Transverse colon (tissue), 4 donors: ENCODE data around the gene SLC52A3. TPM values are rescaled to one million over a fixed set of nuclear protein-coding genes. Genes with fewer than 3 reads are reported as not detected.
"Not testable (repeated sequence)": the region's sequence is repeated elsewhere in the genome, so short reads cannot be mapped to it uniquely, and the experiment has no call there.

Source experiments
- DNase-seq: peaks from one replicate; pipeline ENCODE4 v3.0.0-alpha.2; 2019
- H3K27ac ChIP-seq, 4 donors: fragments of 200-600 bp; sonication (generic); 2 replicates each; pipeline ENCODE4 v1.5.1; 2016 to 2018; ENCODE audit warnings: inconsistent platforms in 4 of 4
- H3K27me3 ChIP-seq: fragments of 200-600 bp; sonication (generic); 2 replicates; pipeline ENCODE4 v1.5.1; 2017; ENCODE audit warnings: inconsistent platforms
- H3K36me3 ChIP-seq, 4 donors: fragments of 200-600 bp; sonication (generic); 2 replicates each; pipeline ENCODE4 v1.5.1; 2017 to 2019; ENCODE audit warnings: inconsistent platforms in 4 of 4
- H3K4me1 ChIP-seq, 4 donors: fragments of 200-600 bp; sonication (generic); 2 replicates each; pipeline ENCODE4 v1.5.1; 2017 to 2020; ENCODE audit warnings: inconsistent platforms in 4 of 4
- H3K4me3 ChIP-seq, 4 donors: fragments of 200-600 bp; sonication (generic); 1 replicate in 1 of 4; 2 replicates in 3 of 4; pipeline versions ENCODE4 v1.5.1 to v1.6.1; 2017 to 2019; ENCODE audit warnings: inconsistent platforms in 4 of 4
- H3K9me3 ChIP-seq, 2 donors: fragments of 200-600 bp; sonication (generic); 2 replicates each; pipeline ENCODE4 v1.5.1; 2017 to 2019; ENCODE audit warnings: inconsistent platforms in 2 of 2
- EP300 ChIP-seq: sonication (generic); formaldehyde crosslinking; IDR thresholded peaks from one replicate; pipeline ENCODE4 v1.6.1; 2017; ENCODE audit warnings: antibody characterized with exemption, low read depth
- POLR2A ChIP-seq: fragments of 450-650 bp; IDR thresholded peaks from one replicate; pipeline ENCODE4 v1.6.1; 2016; ENCODE audit warnings: antibody characterized with exemption, mild to moderate bottlenecking, moderate library complexity
- POLR2AphosphoS5 ChIP-seq, 3 donors: sonication (generic); formaldehyde crosslinking; IDR thresholded peaks; one replicate each; pipeline ENCODE4 v1.6.1; 2016; ENCODE audit warnings: antibody characterized with exemption in 3 of 3
- WGBS, 2 donors: methylation state at CpG; one replicate each; pipeline ENCODE4 v1.1.5; 2018; ENCODE audit warnings: low coverage in 1 of 2; 5-methylcytosine and 5-hydroxymethylcytosine counted together
- in situ Hi-C, 4 donors: fragments of 200-750 bp; cut with MboI; loops; one replicate each; pipeline versions ENCODE4 v1.15.0 to v1.15.1; 2017; ENCODE audit warnings: low sequenced_read_pairs in 3 of 4, low pct_ligation_motif_present in 1 of 4, low pct_unique_long_range_greater_than_20kb in 1 of 4
- intact Hi-C: fragments of 100-400 bp; cut with DNase I; formaldehyde crosslinking; loops from one replicate; pipeline ENCODE4 v1.15.1; 2023; ENCODE audit warnings: low total_unique reads
- total RNA-seq, 4 donors: library from RNA; depleted of rRNA; stranded (reverse); fragments of >200 nt; gene quantifications; one replicate each; pipeline ENCODE4 v1.1.0, GENCODE V29; 2016
- TF ChIP-seq, protein P1 (sequence below), 5 experiments: fragments of 200-600 bp in 3 of 5; fragments of 450-650 bp in 2 of 5; sonication (generic) in 3 of 5; IDR thresholded peaks; 1 replicate in 2 of 5; 2 replicates in 3 of 5; pipeline ENCODE4 v1.5.1; 2016 to 2017; ENCODE audit warnings: antibody characterized with exemption in 5 of 5, inconsistent platforms in 3 of 5, mild to moderate bottlenecking in 2 of 5, moderate library complexity in 1 of 5

The SLC52A3 gene
- total RNA-seq, 4 donors from 2014 or later, result 7.2 to 35.9 (median 15.3) TPM

GRCh38 chr20:805713-806112 lies 37.4 kb upstream of the SLC52A3 start:
- peaks cover 2% of the 10 kb centered on the region for H3K27me3 ChIP-seq
- intact Hi-C loops (no loop called here), in situ Hi-C loops (loop anchor here in 3 of 4 donors (25.0 kb wide), 2 partner anchors 307 to 407 kb away; partner anchors contain the start of genes C20orf202 (in 2 of the 3) and PSMF1 (in 1 of the 3))
- TF ChIP-seq POLR2AphosphoS5 (IDR thresholded peaks at IDR 0.05), result no peak
- TF ChIP-seq POLR2A, result no peak
- TF ChIP-seq EP300, result no peak
- TF ChIP-seq, protein P1, sequence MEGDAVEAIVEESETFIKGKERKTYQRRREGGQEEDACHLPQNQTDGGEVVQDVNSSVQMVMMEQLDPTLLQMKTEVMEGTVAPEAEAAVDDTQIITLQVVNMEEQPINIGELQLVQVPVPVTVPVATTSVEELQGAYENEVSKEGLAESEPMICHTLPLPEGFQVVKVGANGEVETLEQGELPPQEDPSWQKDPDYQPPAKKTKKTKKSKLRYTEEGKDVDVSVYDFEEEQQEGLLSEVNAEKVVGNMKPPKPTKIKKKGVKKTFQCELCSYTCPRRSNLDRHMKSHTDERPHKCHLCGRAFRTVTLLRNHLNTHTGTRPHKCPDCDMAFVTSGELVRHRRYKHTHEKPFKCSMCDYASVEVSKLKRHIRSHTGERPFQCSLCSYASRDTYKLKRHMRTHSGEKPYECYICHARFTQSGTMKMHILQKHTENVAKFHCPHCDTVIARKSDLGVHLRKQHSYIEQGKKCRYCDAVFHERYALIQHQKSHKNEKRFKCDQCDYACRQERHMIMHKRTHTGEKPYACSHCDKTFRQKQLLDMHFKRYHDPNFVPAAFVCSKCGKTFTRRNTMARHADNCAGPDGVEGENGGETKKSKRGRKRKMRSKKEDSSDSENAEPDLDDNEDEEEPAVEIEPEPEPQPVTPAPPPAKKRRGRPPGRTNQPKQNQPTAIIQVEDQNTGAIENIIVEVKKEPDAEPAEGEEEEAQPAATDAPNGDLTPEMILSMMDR (IDR thresholded peaks at IDR 0.05), result no peak
- peaks cover 6 to 9% of the 10 kb centered on the region in 2 donors for H3K9me3 ChIP-seq
- no peak overlapping the region for H3K27ac ChIP-seq
- no peaks in the 10 kb centered on the region for H3K36me3 ChIP-seq
- 29 to 42% methylated on average over 1 of the region's 1 CpG for WGBS, 2 donors
- H3K4me1 ChIP-seq, result no peaks in the 10 kb centered on the region
- no peak overlapping the region for H3K4me3 ChIP-seq
- DNase-seq, result no peak

DNA sequence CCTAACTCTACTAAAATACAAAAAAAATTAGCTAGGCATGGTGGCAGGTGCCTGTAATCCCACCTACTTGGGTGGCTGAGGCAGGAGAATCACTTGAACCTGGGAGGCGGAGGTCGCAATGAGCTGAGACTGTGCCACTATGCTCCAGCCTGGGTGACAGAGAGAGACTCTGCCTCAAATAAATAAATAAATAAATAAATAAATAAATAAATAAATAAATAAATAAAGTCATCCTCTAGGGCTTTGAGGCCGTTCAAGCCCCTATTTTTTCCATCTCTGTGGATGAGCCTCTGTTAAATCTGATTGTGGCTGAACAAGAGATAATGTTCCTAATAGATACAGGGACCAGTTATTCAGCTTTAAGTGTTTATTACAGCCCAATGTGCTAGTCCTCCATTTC lies 33.4 kb upstream of the SLC52A3 start:
- Histone ChIP-seq H3K27me3 (no peaks in the 10 kb centered on the region), H3K4me1 (no peaks in the 10 kb centered on the region), H3K27ac (no peak overlapping the region), H3K9me3 (peaks cover 4 to 9% of the 10 kb centered on the region in 2 donors), H3K36me3 (no peaks in the 10 kb centered on the region), H3K4me3 (no peak overlapping the region)
- intact Hi-C loops, result no loop called here
- 60 to 89% methylated on average over 1 to 3 of the region's 3 CpGs for WGBS, 2 donors
- in situ Hi-C loops, result loop anchor here in 3 of 4 donors (25.0 kb wide), 2 partner anchors 311 to 411 kb away; partner anchors contain the start of genes C20orf202 (in 2 of the 3) and PSMF1 (in 1 of the 3)
- DNase-seq, result no peak
- no peak for TF ChIP-seq POLR2AphosphoS5 (IDR thresholded peaks at IDR 0.05)
- TF ChIP-seq, protein P1 (IDR thresholded peaks at IDR 0.05), result no peak
- TF ChIP-seq EP300, result no peak
- no peak for TF ChIP-seq POLR2A

- H3K9me3 ChIP-seq, H3K36me3 ChIP-seq, H3K27ac ChIP-seq, H3K4me3 ChIP-seq, intact Hi-C loops, H3K27me3 ChIP-seq, DNase-seq, H3K4me1 ChIP-seq: not testable (repeated sequence)
- in situ Hi-C loops, result loop anchor here in 3 of 4 donors (25.0 kb wide), 2 partner anchors 312 to 412 kb away; partner anchors contain the start of genes C20orf202 (in 2 of the 3) and PSMF1 (in 1 of the 3)
- WGBS, 2 donors, result 83 to 90% methylated on average over 1 to 7 of the region's 7 CpGs
Observed at GRCh38 chr20:800026-800425, 31.7 kb upstream of the SLC52A3 start.

GRCh38 chr20:798746-799145 lies 30.4 kb upstream of the SLC52A3 start:
- H3K27ac ChIP-seq, H3K9me3 ChIP-seq, H3K4me3 ChIP-seq, H3K4me1 ChIP-seq, DNase-seq, H3K36me3 ChIP-seq, intact Hi-C loops, H3K27me3 ChIP-seq, in situ Hi-C loops: not testable (repeated sequence)
- WGBS, 2 donors, result 71 to 83% methylated on average over 3 to 5 of the region's 5 CpGs

DNA sequence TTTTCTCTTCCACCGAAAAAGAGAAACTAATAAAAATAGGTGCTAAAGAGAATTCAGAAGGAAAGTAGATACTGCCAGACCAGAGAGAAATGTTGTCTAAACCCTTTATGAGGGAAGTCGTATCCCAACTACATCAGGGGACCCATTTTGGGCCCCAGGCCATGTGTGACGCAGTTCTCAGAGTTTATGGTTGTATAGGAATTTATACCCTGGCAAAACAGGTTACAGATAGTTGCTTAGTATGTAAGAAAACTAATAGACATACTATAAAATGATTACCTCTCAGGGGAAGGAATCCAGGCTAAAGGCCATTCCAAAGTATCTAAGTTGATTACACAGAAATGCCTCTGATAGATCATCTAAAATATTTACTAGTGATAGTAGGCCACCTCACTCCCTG lies 28.6 kb upstream of the SLC52A3 start:
- DNase-seq, result peak; percentile 82
- Histone ChIP-seq H3K27ac (no peak overlapping the region), H3K36me3 (no peaks in the 10 kb centered on the region), H3K4me3 (no peak overlapping the region), H3K4me1 (no peaks in the 10 kb centered on the region), H3K27me3 (no peaks in the 10 kb centered on the region), H3K9me3 (peaks cover 6% of the 10 kb centered on the region in 2 donors)
- TF ChIP-seq POLR2AphosphoS5 (IDR thresholded peaks at IDR 0.05), result no peak
- no peak for TF ChIP-seq EP300
- TF ChIP-seq, protein P1 (IDR thresholded peaks at IDR 0.05), result no peak
- no peak for TF ChIP-seq POLR2A
- intact Hi-C loops (no loop called here), in situ Hi-C loops (no loop called here)
- 24 to 51% methylated on average over 3 of the region's 3 CpGs for WGBS, 2 donors
